Brain microvascular endothelial cell (primary cell): Measurements from ENCODE around the gene HOXD3.
A peak's percentile ranks its signal among the peaks of the same experiment; 100 is the strongest.

Experiments used
- DNase-seq: peaks from one replicate; pipeline ENCODE4 v3.0.0-alpha.2; 2020
- H3K27ac ChIP-seq: fragments of 250-450 bp; sonication (Bioruptor Pico); 2 replicates; pipeline ENCODE4 v1.5.1; 2020; ENCODE audit warnings: mild to moderate bottlenecking, moderate library complexity
- H3K27me3 ChIP-seq: fragments of 250-450 bp; sonication (Bioruptor Pico); replicated peaks from 2 replicates; pipeline ENCODE4 v1.5.1; 2020; ENCODE audit warnings: mild to moderate bottlenecking
- H3K36me3 ChIP-seq: fragments of 250-450 bp; sonication (Bioruptor Pico); replicated peaks from 2 replicates; pipeline ENCODE4 v1.5.1; 2020; ENCODE audit warnings: mild to moderate bottlenecking
- H3K4me3 ChIP-seq: 2 replicates; pipeline ENCODE4 v1.5.1; 2011; ENCODE audit warnings: low read depth, mild to moderate bottlenecking, control low read depth, low read length, moderate library complexity
- CTCF ChIP-seq: IDR thresholded peaks from 2 replicates; pipeline ENCODE4 v1.5.1; 2011; ENCODE audit warnings: low read depth, mild to moderate bottlenecking, moderate library complexity, low read length, control low read depth, inconsistent platforms; ENCODE audit errors: missing control alignments
- in situ Hi-C: cut with HindIII; loops from 2 replicates; pipeline ENCODE4 v1.10.0; 2017; ENCODE audit warnings: low sequenced_read_pairs, low pct_ligation_motif_present

HOXD3 gene

DNA sequence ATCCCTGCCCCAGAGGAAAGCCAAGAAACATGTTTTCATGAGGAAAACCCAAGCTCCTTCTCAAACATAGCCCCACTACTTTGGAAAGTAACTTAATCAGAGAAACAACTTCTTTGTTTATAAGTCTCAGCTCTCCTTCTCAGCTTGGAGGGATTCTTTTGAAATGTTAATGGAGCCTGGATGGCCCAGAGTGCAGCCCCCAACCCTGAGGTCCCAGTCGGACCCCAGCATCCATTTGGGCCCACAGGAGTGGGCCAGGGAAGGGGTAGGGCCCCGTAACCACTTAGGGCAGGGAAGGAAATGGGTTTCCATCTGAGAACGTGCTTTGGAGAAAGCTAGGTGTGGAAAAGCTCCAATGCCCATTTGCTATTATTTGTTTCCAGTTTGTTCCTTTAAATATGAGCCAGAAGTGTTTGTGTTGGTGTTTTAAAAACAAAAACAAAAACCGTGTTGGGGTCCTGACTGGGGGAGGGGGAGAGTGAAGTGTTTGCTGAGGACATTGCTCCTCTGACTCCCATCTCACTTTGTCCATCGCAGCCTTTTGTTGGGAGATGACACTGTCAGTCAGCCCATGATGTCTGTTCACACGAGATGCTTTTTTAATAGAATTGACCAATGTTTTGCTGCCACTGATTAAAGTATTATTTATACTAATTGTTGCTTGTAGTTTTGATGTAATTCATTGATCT lies 1.6 kb upstream of the HOXD3 start:
- no peak for TF ChIP-seq CTCF
- no peak for DNase-seq
- no peaks in the 10 kb centered on the region for H3K36me3 ChIP-seq
- in situ Hi-C loops, result no loop called here
- H3K27ac ChIP-seq, result no peak overlapping the region
- peaks cover 91% of the 10 kb centered on the region for H3K27me3 ChIP-seq
- no peak overlapping the region for H3K4me3 ChIP-seq

- in situ Hi-C loops, result no loop called here
- Histone ChIP-seq H3K4me3 (no peak overlapping the region), H3K36me3 (no peaks in the 10 kb centered on the region), H3K27ac (no peak overlapping the region), H3K27me3 (peaks cover 91% of the 10 kb centered on the region)
- no peak for TF ChIP-seq CTCF
- DNase-seq, result no peak
Measured at GRCh38 chr2:176156301-176156806, 753 bp upstream of the HOXD3 start.

DNA sequence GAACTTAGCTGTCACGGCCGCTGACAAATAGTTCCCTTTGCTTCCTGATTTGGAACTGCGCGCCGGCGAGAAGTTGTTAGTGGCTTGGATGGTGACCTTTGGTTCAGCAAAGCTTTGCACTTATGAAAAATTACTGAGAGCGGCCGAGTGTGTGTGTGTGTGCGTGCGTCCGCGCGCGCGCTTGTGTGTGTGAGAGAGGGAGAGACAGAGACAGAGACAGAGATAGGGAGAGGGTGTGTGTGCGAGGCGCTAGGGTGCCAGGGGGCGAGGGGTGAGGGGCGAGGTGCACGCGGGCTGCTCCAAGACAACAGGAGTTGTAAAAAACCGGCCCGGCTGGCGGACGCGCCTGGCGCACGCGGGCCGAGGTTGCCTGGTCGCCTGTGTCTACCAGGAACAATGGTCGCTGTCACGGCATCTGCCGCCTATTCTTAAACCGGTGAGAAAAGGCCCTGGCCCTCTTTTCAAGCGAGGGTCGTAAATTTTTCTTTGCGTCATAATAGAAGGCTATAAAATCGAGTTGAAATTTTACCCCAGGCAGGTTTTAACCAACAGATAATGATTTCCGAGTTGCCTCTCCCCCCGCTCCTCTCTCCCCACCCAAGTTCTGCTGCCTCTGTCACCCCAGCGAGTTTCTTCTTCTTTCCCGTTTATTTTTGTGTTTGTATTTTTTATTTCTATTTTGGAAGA lies 535 bp downstream of the HOXD3 start:
- DNase-seq, result no peak
- Histone ChIP-seq H3K27me3 (peaks cover 94% of the 10 kb centered on the region), H3K4me3 (peak overlapping the region; percentile 12), H3K36me3 (no peaks in the 10 kb centered on the region), H3K27ac (no peak overlapping the region)
- in situ Hi-C loops, result no loop called here
- no peak for TF ChIP-seq CTCF

GRCh38 chr2:176158186-176158591 lies 1.1 kb downstream of the HOXD3 start:
- Histone ChIP-seq H3K36me3 (no peaks in the 10 kb centered on the region), H3K4me3 (no peak overlapping the region), H3K27ac (no peak overlapping the region), H3K27me3 (peaks cover 95% of the 10 kb centered on the region)
- in situ Hi-C loops, result no loop called here
- no peak for DNase-seq
- TF ChIP-seq CTCF, result no peak

DNA sequence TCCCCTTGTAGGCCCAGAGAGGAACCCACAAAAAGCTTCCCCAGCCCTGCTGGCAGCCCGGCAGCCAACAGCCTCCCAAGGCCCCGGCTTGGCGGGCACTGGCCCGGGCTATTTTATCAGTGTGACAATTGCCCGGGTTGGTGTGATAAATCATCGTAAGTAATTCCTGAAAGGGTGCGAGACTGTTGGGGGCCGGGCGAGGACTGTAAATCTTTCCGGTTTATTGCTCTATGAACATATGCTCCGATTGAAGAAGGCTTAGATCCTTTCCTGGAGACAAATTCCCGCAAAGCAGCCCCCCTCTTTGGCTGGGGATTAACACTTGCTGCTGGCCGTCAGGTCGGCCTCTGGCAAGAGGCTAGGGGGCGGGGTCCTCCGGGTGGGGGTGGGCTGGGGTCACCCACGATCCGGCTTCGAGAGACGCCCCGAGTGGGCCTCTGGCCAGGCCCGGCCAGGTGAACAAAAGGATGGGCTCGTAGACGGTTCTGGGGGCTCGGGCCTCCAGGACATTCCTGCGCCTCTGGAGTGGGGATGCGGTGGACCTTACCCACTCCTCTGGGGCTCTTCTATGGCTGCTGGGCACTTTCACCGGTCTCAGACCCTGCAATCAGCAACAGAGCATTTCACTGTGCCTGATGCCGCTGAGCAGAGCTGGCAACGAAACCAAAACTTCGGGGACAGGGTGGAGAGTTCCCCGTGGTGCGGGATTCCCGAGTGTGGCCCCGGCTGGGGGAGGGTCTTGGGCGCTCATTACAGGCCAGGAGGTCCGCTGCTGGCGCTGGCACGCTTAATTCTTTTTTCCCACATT lies 2.0 kb downstream of the HOXD3 start:
- in situ Hi-C loops, result no loop called here
- peaks cover 96% of the 10 kb centered on the region for H3K27me3 ChIP-seq

More for the DNA sequence above, 2.0 kb downstream of the HOXD3 start:
- H3K4me3 ChIP-seq, result no peak overlapping the region
- TF ChIP-seq CTCF, result no peak
- no peaks in the 10 kb centered on the region for H3K36me3 ChIP-seq
- no peak for DNase-seq
- H3K27ac ChIP-seq, result no peak overlapping the region
